ENCODE measurements around the gene SMAD1.

DNA sequence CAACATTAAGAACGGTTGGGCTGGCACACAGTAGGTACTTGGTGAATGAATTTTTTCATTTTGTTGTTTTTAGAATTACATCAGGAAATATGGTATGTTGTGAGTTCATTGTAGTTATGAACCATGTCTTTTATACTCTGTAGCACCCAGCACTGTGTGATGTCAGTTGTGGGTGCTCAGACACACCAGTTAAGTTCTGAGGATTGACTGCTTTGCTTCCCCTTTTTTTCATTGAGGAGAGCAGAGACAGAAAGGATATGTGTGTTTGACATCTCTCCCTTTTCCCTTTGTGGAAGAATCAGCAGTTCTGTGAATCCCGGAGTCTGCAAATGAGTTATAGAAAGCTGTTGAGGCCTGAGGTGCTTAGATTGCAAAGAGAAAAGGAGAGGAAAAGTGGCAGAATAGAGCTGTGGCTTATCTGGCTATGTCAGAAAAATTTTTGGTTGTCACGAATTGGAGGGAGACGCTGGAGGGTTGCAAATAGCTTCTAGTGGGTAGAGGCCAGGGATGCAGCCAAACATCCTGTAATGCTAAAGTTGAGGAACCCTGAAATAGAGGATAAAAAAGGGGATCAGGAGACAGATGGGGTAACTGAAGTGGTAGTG, 13.1 kb downstream of the SMAD1 start:
- TF ChIP-seq, protein P1, sequence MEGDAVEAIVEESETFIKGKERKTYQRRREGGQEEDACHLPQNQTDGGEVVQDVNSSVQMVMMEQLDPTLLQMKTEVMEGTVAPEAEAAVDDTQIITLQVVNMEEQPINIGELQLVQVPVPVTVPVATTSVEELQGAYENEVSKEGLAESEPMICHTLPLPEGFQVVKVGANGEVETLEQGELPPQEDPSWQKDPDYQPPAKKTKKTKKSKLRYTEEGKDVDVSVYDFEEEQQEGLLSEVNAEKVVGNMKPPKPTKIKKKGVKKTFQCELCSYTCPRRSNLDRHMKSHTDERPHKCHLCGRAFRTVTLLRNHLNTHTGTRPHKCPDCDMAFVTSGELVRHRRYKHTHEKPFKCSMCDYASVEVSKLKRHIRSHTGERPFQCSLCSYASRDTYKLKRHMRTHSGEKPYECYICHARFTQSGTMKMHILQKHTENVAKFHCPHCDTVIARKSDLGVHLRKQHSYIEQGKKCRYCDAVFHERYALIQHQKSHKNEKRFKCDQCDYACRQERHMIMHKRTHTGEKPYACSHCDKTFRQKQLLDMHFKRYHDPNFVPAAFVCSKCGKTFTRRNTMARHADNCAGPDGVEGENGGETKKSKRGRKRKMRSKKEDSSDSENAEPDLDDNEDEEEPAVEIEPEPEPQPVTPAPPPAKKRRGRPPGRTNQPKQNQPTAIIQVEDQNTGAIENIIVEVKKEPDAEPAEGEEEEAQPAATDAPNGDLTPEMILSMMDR (IDR thresholded peaks at IDR 0.05; ENCODE audit: low read depth, low read length): no peak
- TF ChIP-seq EZH2phosphoT487 (IDR thresholded peaks at IDR 0.05; ENCODE audit: low read depth): no peak
